GM21576 (cell line): ENCODE data around the gene S100A7A.
"Not testable (repeated sequence)": the region's sequence is repeated elsewhere in the genome, so short reads cannot be mapped to it uniquely, and the experiment has no call there.

Experiments
- ATAC-seq: cut with Tn5 transposase; IDR thresholded peaks from one replicate; pipeline ENCODE4 v1.9.1; 2021; ENCODE audit warnings: mild to moderate bottlenecking, moderate library complexity; ENCODE audit not compliant: unreplicated experiment

The S100A7A gene

DNA sequence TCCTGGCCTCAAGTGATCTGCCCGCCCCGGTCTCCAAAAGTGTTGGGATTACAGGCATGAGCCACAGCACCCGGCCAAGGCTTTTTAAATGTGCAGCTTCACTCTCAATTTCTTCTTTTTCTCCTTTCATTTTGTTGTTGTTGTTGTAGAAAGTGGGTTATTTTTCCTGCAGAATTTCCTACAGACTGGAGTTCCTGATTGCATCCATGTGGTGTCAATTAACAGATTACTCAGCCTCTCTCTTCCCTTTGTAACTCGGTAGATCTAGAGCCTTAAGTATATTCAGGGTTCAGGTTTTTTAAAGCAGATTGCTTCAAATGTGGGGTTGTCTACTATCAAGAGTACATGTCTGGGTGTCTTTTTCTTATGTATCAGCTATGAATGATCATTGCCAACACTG, 32.5 kb downstream of the S100A7A start:
- not testable (repeated sequence) for ATAC-seq

DNA sequence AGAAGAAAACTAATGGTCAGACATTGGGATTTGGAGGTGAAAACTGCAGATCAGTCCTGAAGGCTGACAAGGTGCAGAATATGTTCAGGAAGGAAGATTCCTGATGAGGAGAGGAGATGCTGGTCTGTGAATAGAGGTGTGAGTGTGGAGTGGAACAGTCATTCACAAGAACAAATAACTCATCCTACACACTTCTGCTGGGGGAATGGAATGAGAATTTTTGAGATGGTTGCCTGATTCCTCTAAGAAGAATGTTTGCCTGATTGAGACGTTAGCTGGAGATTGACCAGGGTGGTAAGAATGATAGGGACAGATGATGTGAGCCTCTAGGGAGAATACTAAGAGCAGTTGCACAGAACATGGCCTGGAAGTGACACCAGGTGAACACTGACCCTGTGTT, 40.1 kb downstream of the S100A7A start:
- ATAC-seq, result no peak

DNA sequence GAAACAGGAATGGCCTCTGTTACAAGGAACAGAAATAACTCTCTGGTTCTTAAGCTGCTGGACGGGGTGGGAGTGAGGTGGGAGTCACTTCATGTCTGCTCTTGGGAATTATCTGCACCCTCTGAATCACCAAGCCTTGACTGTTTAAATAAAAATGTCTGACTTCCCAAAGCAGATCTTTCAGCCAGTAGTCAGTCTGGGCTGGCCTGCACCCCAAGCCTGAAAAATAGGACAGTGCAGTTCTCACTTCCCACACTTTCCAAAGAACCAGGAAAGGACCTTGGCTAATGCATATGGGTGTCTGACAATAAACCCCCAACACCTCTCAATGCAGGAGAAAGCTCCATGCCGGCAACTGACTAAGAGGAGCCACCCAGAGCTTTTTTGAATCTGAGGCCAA, 43.3 kb downstream of the S100A7A start:
- no peak for ATAC-seq

GRCh38 chr1:153460551-153460950, 44.2 kb downstream of the S100A7A start, which contains the start of gene S100A7:
S100A7 (minus strand) TSS chr1:153460651; CDS start chr1:153459013, 1,638 bp downstream.
- no peak for ATAC-seq

DNA sequence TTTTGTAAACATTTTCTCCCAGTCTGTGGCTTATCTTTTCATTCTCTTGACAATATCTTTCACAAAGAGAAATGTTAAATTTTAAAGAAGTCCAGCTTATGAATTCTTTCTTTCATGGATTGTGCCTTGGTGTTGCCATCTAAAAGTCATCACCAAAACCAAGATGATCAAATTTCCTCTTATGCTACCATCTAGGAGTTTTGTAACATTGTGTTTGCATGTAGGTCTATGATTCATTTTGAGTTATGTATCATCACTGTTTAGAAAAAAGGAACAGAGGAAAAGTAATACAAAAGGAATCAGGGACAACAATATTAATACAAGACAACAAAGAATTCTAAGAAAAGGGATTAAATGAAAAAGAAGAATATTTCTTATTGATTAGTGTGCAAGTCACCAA, 46.4 kb downstream of the S100A7A start:
- not testable (repeated sequence) for ATAC-seq

GRCh38 chr1:153465811-153466636, 49.7 kb downstream of the S100A7A start:
- no peak for ATAC-seq

GRCh38 chr1:153466908-153467307, 50.6 kb downstream of the S100A7A start:
- no peak for ATAC-seq

DNA sequence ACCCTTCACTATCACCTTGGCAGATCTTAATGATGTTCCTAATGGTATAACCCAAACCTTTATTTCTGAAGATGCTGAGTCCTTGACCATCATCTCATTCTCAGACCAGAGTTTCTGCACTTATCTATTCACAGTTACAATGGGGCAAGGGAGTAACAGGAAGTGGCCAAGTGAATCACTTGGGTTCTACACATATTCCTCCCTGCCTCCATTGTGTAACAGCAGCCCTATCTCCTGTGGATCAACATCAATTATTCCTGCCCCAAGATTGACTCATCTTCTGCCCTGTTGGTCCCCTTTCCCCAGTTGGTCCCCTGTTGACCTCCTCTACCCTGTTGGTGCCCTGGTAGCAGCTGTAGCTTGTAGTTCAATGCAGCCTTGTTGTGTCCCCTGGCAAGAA, 54.4 kb downstream of the S100A7A start:
- ATAC-seq, result no peak
